Measurements from ENCODE around the gene PACS2. TPM values are rescaled to one million over a fixed set of nuclear protein-coding genes. Genes with fewer than 3 reads are reported as not detected.
A peak's percentile ranks its signal among the peaks of the same experiment; 100 is the strongest.

PACS2 gene
- total and polyA plus RNA-seq, 2 of the 8 experiments (the other 6 are each of a cell fraction or from before 2014, with no cell fraction given): 38.0 to 62.8 TPM

GRCh38 chr14:105328070-105328677 is 13.6 kb downstream of the PACS2 start:
- Histone ChIP-seq H3K9me3 (ENCODE audit: insufficient read depth in 2 of 2, low read depth in 1 of 2, low read length in 1 of 2) (no peaks in the 10 kb centered on the region), H4K8ac (ENCODE audit: extremely low read depth, insufficient read depth, low read length) (no peak overlapping the region), H2BK20ac (ENCODE audit: low read length) (no peak overlapping the region), H3K23me2 (ENCODE audit: low read depth, low read length) (no peaks in the 10 kb centered on the region), H2AFZ (ENCODE audit: low read length) (no peak overlapping the region), H4K20me1 (replicated peaks in 1 of 2; ENCODE audit: control insufficient read depth in 1 of 2, insufficient read depth in 2 of 2, low read length in 2 of 2) (peaks cover 39 to 67% of the 10 kb centered on the region in 2 experiments), H3K4me3 (ENCODE audit: extremely low read depth in 1 of 4, insufficient read depth in 2 of 4, low read depth in 3 of 4, low read length in 4 of 4) (no peak overlapping the region), H3K79me1 (ENCODE audit: low read depth, low read length) (peaks cover 62% of the 10 kb centered on the region), H4K91ac (replicated peaks; ENCODE audit: insufficient read length, low read length) (no peak overlapping the region), H2BK5ac (ENCODE audit: low read depth, low read length) (no peak overlapping the region), H2AK5ac (ENCODE audit: low read depth, low read length) (no peak overlapping the region), H2BK15ac (ENCODE audit: low read length) (no peak overlapping the region), H3K79me2 (ENCODE audit: control insufficient read depth in 1 of 2, insufficient read depth in 2 of 2, low read length in 2 of 2) (peaks cover 0 to 89% of the 10 kb centered on the region in 2 experiments; a peak in 2 of 4 replicates), H4K5ac (ENCODE audit: insufficient read length, low read depth, low read length) (no peak overlapping the region), H2BK120ac (replicated peaks; ENCODE audit: low read depth, low read length) (no peak overlapping the region), H3K18ac (ENCODE audit: extremely low read depth, low read length) (no peak overlapping the region), H3K36me3 (ENCODE audit: control insufficient read depth in 2 of 4, insufficient read depth in 4 of 4, low read length in 3 of 4) (no peaks in the 10 kb centered on the region), H3K4ac (replicated peaks; ENCODE audit: insufficient read length, low read depth, low read length) (no peak overlapping the region), H3K4me1 (replicated peaks in 1 of 4; ENCODE audit: control insufficient read depth in 3 of 4, insufficient read depth in 4 of 4, low read length in 3 of 4) (peaks cover 6 to 47% (median 37%) of the 10 kb centered on the region in 4 experiments), H3K9ac (replicated peaks in 1 of 4; ENCODE audit: extremely low read depth in 1 of 4, low read depth in 3 of 4, low read length in 3 of 4) (no peak overlapping the region), H3K27me3 (replicated peaks in 1 of 4; ENCODE audit: control insufficient read depth in 3 of 4, extremely low read depth in 1 of 4, insufficient read depth in 3 of 4, low read length in 3 of 4) (no peaks in the 10 kb centered on the region), H2BK12ac (ENCODE audit: low read depth, low read length) (peak overlapping the region; percentile 17; the same call in 1 of the 2 replicates), H3K14ac (ENCODE audit: insufficient read length) (no peak overlapping the region), H3K56ac (replicated peaks; ENCODE audit: insufficient read length, low read depth, low read length) (no peak overlapping the region), H3K23ac (ENCODE audit: insufficient read length) (no peak overlapping the region), H3K4me2 (ENCODE audit: insufficient read depth in 1 of 2, low read depth in 2 of 2, low read length in 2 of 2) (no peak overlapping the region; a peak in 1 of 4 replicates), H3K27ac (ENCODE audit: low read depth, low read length) (no peak overlapping the region)
- FAIRE-seq (no peak), DNase-seq (ENCODE audit: low read depth in 1 of 2, low spot score in 2 of 2) (no peak)
- ChIA-PET CTCF (ENCODE audit: partially characterized antibody) (interaction anchor here (1.0 to 2.2 kb wide), 4 partner anchors 15 to 133 kb away, joined by 3 to 8 read pairs (median 4); no protein-coding TSS in a partner anchor), POLR2A (ENCODE audit: partially characterized antibody) (interaction anchor here (0.8 kb wide), 2 partner anchors 9 to 12 kb away, joined by 3 read pairs; no protein-coding TSS in a partner anchor)
- WGBS, 2 experiments (ENCODE audit: extremely low coverage in 1 of 2, insufficient coverage in 1 of 2, insufficient read length in 1 of 2, insufficient replicate concordance in 2 of 2, low coverage in 1 of 2, low lambda C conversion rate in 2 of 2, missing lambda C conversion rate in 1 of 2): 84% methylated on average over 11 of the region's 12 CpGs; no CpG with 5 or more reads in 1 of the 2 experiments
- TF ChIP-seq RXRA (IDR thresholded peaks at IDR 0.05; ENCODE audit: insufficient read depth, low read depth, low read length): no peak
- no peak for TF ChIP-seq KDM1A (IDR thresholded peaks at IDR 0.05; ENCODE audit: borderline replicate concordance, low read length)
- TF ChIP-seq CTCF (IDR thresholded peaks at IDR 0.05; ENCODE audit: control extremely low read depth in 1 of 3, insufficient read depth in 1 of 3, low read depth in 1 of 3, low read length in 3 of 3): no peak
- no peak for TF ChIP-seq NRF1 (IDR thresholded peaks at IDR 0.05; ENCODE audit: low read depth, low read length)
- no peak for TF ChIP-seq EGR1 (IDR thresholded peaks at IDR 0.05; ENCODE audit: borderline replicate concordance, low read depth, low read length)
- no peak for TF ChIP-seq CHD2 (IDR thresholded peaks at IDR 0.05; ENCODE audit: low read length)
- no peak for TF ChIP-seq EZH2 (IDR thresholded peaks at IDR 0.05; ENCODE audit: low read depth, low read length, severe bottlenecking)
- no peak for TF ChIP-seq RAD21 (IDR thresholded peaks at IDR 0.05 in 1 of 2, conservative IDR thresholded peaks at IDR 0.05 in 1 of 2; ENCODE audit: low read depth in 2 of 2, low read length in 2 of 2)
- no peak for TF ChIP-seq CREB1 (IDR thresholded peaks at IDR 0.05)
- TF ChIP-seq BCL11A (IDR thresholded peaks at IDR 0.05; ENCODE audit: low read depth in 2 of 2, low read length in 2 of 2): no peak

Measured in H1 (cell line).